ENCODE results near the gene SEC14L6. TPM values are rescaled to one million over a fixed set of nuclear protein-coding genes. Genes with fewer than 3 reads are reported as not detected.
"Not testable (repeated sequence)": the region's sequence is repeated elsewhere in the genome, so short reads cannot be mapped to it uniquely, and the experiment has no call there.

The SEC14L6 gene
- total RNA-seq, 4 donors from 2014 or later = not detected

GRCh38 chr22:30541961-30542810 lies 4.4 kb downstream of the SEC14L6 start:
- peak overlapping the region; percentile 24 to 49 (median 41) for H3K4me3 ChIP-seq
- intact Hi-C loops (cut with DNase I; ENCODE audit: low total_unique reads) = no loop called here
- H3K9me3 ChIP-seq = no peaks in the 10 kb centered on the region
- no peaks in the 10 kb centered on the region for H3K36me3 ChIP-seq
- no peaks in the 10 kb centered on the region for H3K4me1 ChIP-seq
- H3K27ac ChIP-seq = no peak overlapping the region
- in situ Hi-C loops (cut with MboI; ENCODE audit: low sequenced_read_pairs in 4 of 4) = no loop called here
- TF ChIP-seq POLR2A (IDR thresholded peaks at IDR 0.05) (no peak), CTCF (IDR thresholded peaks at IDR 0.05 in 4 of 5, conservative IDR thresholded peaks at IDR 0.05 in 1 of 5) (no peak)
- no peak for DNase-seq
- ATAC-seq = no peak
- peaks cover 25% of the 10 kb centered on the region in 3 donors for H3K27me3 ChIP-seq

GRCh38 chr22:30541511-30541910 lies 5.0 kb downstream of the SEC14L6 start:
- H3K4me1 ChIP-seq; H3K4me3 ChIP-seq; H3K27ac ChIP-seq; H3K36me3 ChIP-seq; intact Hi-C loops (cut with DNase I; ENCODE audit: low total_unique reads); in situ Hi-C loops (cut with MboI; ENCODE audit: low sequenced_read_pairs in 4 of 4); H3K9me3 ChIP-seq; DNase-seq; ATAC-seq: not testable (repeated sequence)
- peaks cover 25% of the 10 kb centered on the region in 3 donors for H3K27me3 ChIP-seq

- TF ChIP-seq CTCF (IDR thresholded peaks at IDR 0.05 in 4 of 5, conservative IDR thresholded peaks at IDR 0.05 in 1 of 5) (no peak), POLR2A (IDR thresholded peaks at IDR 0.05) (no peak)
- Histone ChIP-seq H3K9me3 (no peaks in the 10 kb centered on the region), H3K27me3 (peaks cover 25% of the 10 kb centered on the region in 3 donors), H3K36me3 (no peaks in the 10 kb centered on the region), H3K4me1 (no peaks in the 10 kb centered on the region), H3K27ac (no peak overlapping the region), H3K4me3 (no peak overlapping the region)
- in situ Hi-C loops (cut with MboI; ENCODE audit: low sequenced_read_pairs in 4 of 4) (no loop called here), intact Hi-C loops (cut with DNase I; ENCODE audit: low total_unique reads) (no loop called here)
- DNase-seq = no peak
- no peak for ATAC-seq
These were observed 7.2 kb downstream of the SEC14L6 start for GRCh38 chr22:30539368-30539767.

DNA sequence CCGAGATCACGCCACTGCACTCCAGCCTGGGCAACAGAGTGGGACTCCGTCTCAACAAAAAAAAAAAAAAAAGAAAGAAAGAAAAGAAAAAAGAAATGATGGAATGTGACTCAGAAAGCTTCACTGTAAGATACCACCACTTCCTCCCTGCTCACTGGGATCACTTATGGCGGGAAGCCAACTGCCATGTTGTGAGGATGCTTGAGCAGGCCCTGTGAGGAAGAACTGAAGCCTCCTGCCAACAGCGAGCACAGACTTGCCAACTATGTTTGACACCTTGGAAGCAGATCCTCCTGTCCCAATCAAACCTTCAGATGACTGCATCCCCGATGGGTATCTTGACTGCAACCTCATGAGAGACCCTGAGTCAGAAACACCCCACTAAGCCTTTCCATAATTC lies 8.3 kb downstream of the SEC14L6 start:
- Histone ChIP-seq H3K4me3 (no peak overlapping the region), H3K4me1 (no peaks in the 10 kb centered on the region), H3K27ac (no peak overlapping the region), H3K36me3 (no peaks in the 10 kb centered on the region), H3K27me3 (peaks cover 15 to 19% (median 17%) of the 10 kb centered on the region in 3 donors), H3K9me3 (no peaks in the 10 kb centered on the region)
- intact Hi-C loops (cut with DNase I; ENCODE audit: low total_unique reads) (no loop called here), in situ Hi-C loops (cut with MboI; ENCODE audit: low sequenced_read_pairs in 4 of 4) (no loop called here)
- DNase-seq = no peak
- ATAC-seq = no peak
- TF ChIP-seq POLR2A (IDR thresholded peaks at IDR 0.05) (no peak), CTCF (IDR thresholded peaks at IDR 0.05 in 4 of 5, conservative IDR thresholded peaks at IDR 0.05 in 1 of 5) (no peak)

- H3K4me1 ChIP-seq = no peaks in the 10 kb centered on the region
- H3K4me3 ChIP-seq = no peak overlapping the region
- H3K9me3 ChIP-seq = no peaks in the 10 kb centered on the region
- no peak for TF ChIP-seq CTCF (IDR thresholded peaks at IDR 0.05 in 4 of 5, conservative IDR thresholded peaks at IDR 0.05 in 1 of 5)
- TF ChIP-seq POLR2A (IDR thresholded peaks at IDR 0.05) = no peak
- peaks cover 8 to 9% (median 8%) of the 10 kb centered on the region in 3 donors for H3K27me3 ChIP-seq
- H3K27ac ChIP-seq = no peak overlapping the region
- intact Hi-C loops (cut with DNase I; ENCODE audit: low total_unique reads) (no loop called here), in situ Hi-C loops (cut with MboI; ENCODE audit: low sequenced_read_pairs in 4 of 4) (no loop called here)
- no peaks in the 10 kb centered on the region for H3K36me3 ChIP-seq
- DNase-seq = no peak
- no peak for ATAC-seq
These were observed 9.3 kb downstream of the SEC14L6 start for GRCh38 chr22:30537083-30537731.
